GM21717 (cell line): Measurements from ENCODE around the gene DENND2D.

Source experiments
- ATAC-seq: cut with Tn5 transposase; IDR thresholded peaks from one replicate; pipeline ENCODE4 v1.9.1; 2021; ENCODE audit warnings: mild to moderate bottlenecking, moderate library complexity; ENCODE audit not compliant: unreplicated experiment

DENND2D gene

GRCh38 chr1:111199881-111200801 lies at the start of gene DENND2D:
DENND2D (minus strand) TSS chr1:111200646; CDS start chr1:111200459, 187 bp downstream.
- ATAC-seq = no peak

- ATAC-seq = no peak
These were observed 49.5 kb upstream of the DENND2D start for GRCh38 chr1:111249960-111250359.

GRCh38 chr1:111247125-111247838 lies 46.8 kb upstream of the DENND2D start:
- ATAC-seq = no peak

- ATAC-seq = no peak
These were observed 42.5 kb upstream of the DENND2D start for GRCh38 chr1:111242805-111243523.

GRCh38 chr1:111241797-111242196 lies 41.4 kb upstream of the DENND2D start:
- no peak for ATAC-seq

GRCh38 chr1:111238056-111238795 lies 37.8 kb upstream of the DENND2D start:
- ATAC-seq = no peak

- ATAC-seq = no peak
These were observed 36.4 kb upstream of the DENND2D start for GRCh38 chr1:111236806-111237205.

- ATAC-seq = no peak
These were observed 35.9 kb upstream of the DENND2D start for GRCh38 chr1:111236379-111236778.

GRCh38 chr1:111234866-111235265 lies 34.4 kb upstream of the DENND2D start:
- ATAC-seq = no peak

- no peak for ATAC-seq
These were observed 33.8 kb upstream of the DENND2D start for GRCh38 chr1:111234258-111234657.

- no peak for ATAC-seq
These were observed 31.7 kb upstream of the DENND2D start for GRCh38 chr1:111232134-111232533.

- no peak for ATAC-seq
These were observed 28.3 kb upstream of the DENND2D start for GRCh38 chr1:111228748-111229126.

- no peak for ATAC-seq
These were observed 27.7 kb upstream of the DENND2D start for GRCh38 chr1:111227851-111228747.

GRCh38 chr1:111227434-111227833 lies 27.0 kb upstream of the DENND2D start, which contains the start of gene CHI3L2:
CHI3L2 (plus strand) TSS chr1:111227713; CDS start chr1:111227730, 17 bp downstream.
- ATAC-seq = no peak

GRCh38 chr1:111225717-111226400 lies 25.4 kb upstream of the DENND2D start:
- no peak for ATAC-seq

- ATAC-seq = no peak
These were observed 24.6 kb upstream of the DENND2D start for GRCh38 chr1:111225091-111225490.

- no peak for ATAC-seq
These were observed 22.8 kb upstream of the DENND2D start for GRCh38 chr1:111223126-111223685.

- ATAC-seq = peak; percentile 6
These were observed 22.1 kb upstream of the DENND2D start for GRCh38 chr1:111222308-111223125.
